Neural crest cell (in vitro differentiated cells): ENCODE measurements around the gene RXFP1. TPM values are rescaled to one million over a fixed set of nuclear protein-coding genes. Genes with fewer than 3 reads are reported as not detected.

Experiments used
- DNase-seq: peaks from one replicate; pipeline ENCODE4 v3.0.0; 2021; ENCODE audit warnings: low read depth, mixed read lengths, low spot score
- H3K27ac Mint-ChIP-seq: one replicate; pipeline ENCODE4 v1.8.0; 2021; ENCODE audit warnings: mild to moderate bottlenecking, mixed read lengths; ENCODE audit not compliant: unreplicated experiment
- H3K27me3 Mint-ChIP-seq: 2 replicates; pipeline ENCODE4 v1.8.0; 2021; ENCODE audit warnings: low read depth, mild to moderate bottlenecking, mixed read lengths
- H3K36me3 Mint-ChIP-seq: 2 replicates; pipeline ENCODE4 v1.8.0; 2021; ENCODE audit warnings: low read depth, mild to moderate bottlenecking, mixed read lengths
- H3K4me1 Mint-ChIP-seq: 2 replicates; pipeline ENCODE4 v1.8.0; 2021; ENCODE audit warnings: mixed read lengths
- H3K4me3 Mint-ChIP-seq: one replicate; pipeline ENCODE4 v1.8.0; 2021; ENCODE audit warnings: mild to moderate bottlenecking, mixed read lengths
- H3K9me3 Mint-ChIP-seq: 2 replicates; pipeline ENCODE4 v1.8.0; 2021; ENCODE audit warnings: mixed read lengths
- CTCF ChIP-seq: fragments of 200-600 bp; sonication (generic); conservative IDR thresholded peaks from 2 replicates; pipeline ENCODE4 v1.5.0; 2021; ENCODE audit warnings: antibody characterized with exemption, mild to moderate bottlenecking
- total RNA-seq: library from RNA; stranded (reverse); gene quantifications from 2 replicates; pipeline ENCODE4 v1.2.1, GENCODE V29; 2021

The RXFP1 gene
- total RNA-seq, 1 donor from 2014 or later = not detected

GRCh38 chr4:158676076-158676475 is 154.4 kb downstream of the RXFP1 start:
- peaks cover 14% of the 10 kb centered on the region for H3K4me1 Mint-ChIP-seq

GRCh38 chr4:158678767-158679166 is 157.1 kb downstream of the RXFP1 start:
- DNase-seq = no peak
- no peaks in the 10 kb centered on the region for H3K36me3 Mint-ChIP-seq
- H3K4me1 Mint-ChIP-seq = peaks cover under 1% of the 10 kb centered on the region
- no peaks in the 10 kb centered on the region for H3K9me3 Mint-ChIP-seq
- no peak overlapping the region for H3K4me3 Mint-ChIP-seq
- no peak for TF ChIP-seq CTCF
- no peak overlapping the region for H3K27ac Mint-ChIP-seq
- H3K27me3 Mint-ChIP-seq = no peaks in the 10 kb centered on the region

More at GRCh38 chr4:158676076-158676475, 154.4 kb downstream of the RXFP1 start:
- no peaks in the 10 kb centered on the region for H3K9me3 Mint-ChIP-seq
- H3K36me3 Mint-ChIP-seq = no peaks in the 10 kb centered on the region
- H3K4me3 Mint-ChIP-seq = no peak overlapping the region
- H3K27ac Mint-ChIP-seq = no peak overlapping the region
- no peak for TF ChIP-seq CTCF
- no peak for DNase-seq
- no peaks in the 10 kb centered on the region for H3K27me3 Mint-ChIP-seq

GRCh38 chr4:158681629-158682028 is 159.9 kb downstream of the RXFP1 start:
- Mint-ChIP-seq H3K36me3 (peaks cover 4% of the 10 kb centered on the region), H3K27me3 (no peaks in the 10 kb centered on the region), H3K4me3 (no peak overlapping the region), H3K9me3 (no peaks in the 10 kb centered on the region), H3K4me1 (no peaks in the 10 kb centered on the region), H3K27ac (no peak overlapping the region)
- TF ChIP-seq CTCF = no peak
- DNase-seq = no peak

GRCh38 chr4:158682066-158682465 is 160.4 kb downstream of the RXFP1 start:
- Mint-ChIP-seq H3K4me1 (no peaks in the 10 kb centered on the region), H3K36me3 (peaks cover 8% of the 10 kb centered on the region), H3K27ac (no peak overlapping the region), H3K9me3 (no peaks in the 10 kb centered on the region), H3K4me3 (no peak overlapping the region), H3K27me3 (no peaks in the 10 kb centered on the region)
- DNase-seq = no peak
- TF ChIP-seq CTCF = no peak

GRCh38 chr4:158688813-158689212 is 167.1 kb downstream of the RXFP1 start:
- Mint-ChIP-seq H3K9me3 (no peaks in the 10 kb centered on the region), H3K27me3 (no peaks in the 10 kb centered on the region), H3K36me3 (peaks cover 8% of the 10 kb centered on the region), H3K4me3 (no peak overlapping the region), H3K27ac (no peak overlapping the region), H3K4me1 (no peaks in the 10 kb centered on the region)
- TF ChIP-seq CTCF = no peak
- no peak for DNase-seq

Other genes with a start within 250 kb of the RXFP1 start
- 28.4 and 30.1 TPM in 2 replicates for gene C4orf46, start 150.0 kb downstream of the RXFP1 start, total RNA-seq
- gene ETFDH, start 150.4 kb downstream of the RXFP1 start, total RNA-seq = 15.8 and 17.5 TPM in 2 replicates
- 38.5 and 40.2 TPM in 2 replicates for gene PPID, start 201.5 kb downstream of the RXFP1 start, total RNA-seq
- 30.5 and 31.1 TPM in 2 replicates for gene FNIP2, start 247.1 kb downstream of the RXFP1 start, total RNA-seq